Gastrocnemius medialis (tissue), 4 donors: ENCODE results near the gene ZNRF1. TPM values are rescaled to one million over a fixed set of nuclear protein-coding genes. Genes with fewer than 3 reads are reported as not detected.

Source experiments
- ATAC-seq, 2 donors: fragments of 150-250 bp; one replicate each; pipeline ENCODE4 v1.9.1; 2016
- DNase-seq, 2 donors: peaks; one replicate each; pipeline ENCODE4 v3.0.0-alpha.2; 2019
- H3K27ac ChIP-seq, 4 donors: fragments of 200-600 bp; sonication (generic); 1 replicate in 1 of 4; 2 replicates in 3 of 4; pipeline ENCODE4 v1.5.1; 2016 to 2018; ENCODE audit warnings: mild to moderate bottlenecking in 2 of 4, moderate library complexity in 1 of 4
- H3K27me3 ChIP-seq, 3 donors: fragments of 200-600 bp; sonication (generic) in 2 of 3; 1 replicate in 1 of 3; 2 replicates in 2 of 3; pipeline versions ENCODE4 v1.5.1 to v1.6.0; 2016 to 2019; ENCODE audit warnings: mild to moderate bottlenecking in 1 of 3, moderate library complexity in 1 of 3
- H3K36me3 ChIP-seq, 2 donors: fragments of 200-600 bp; sonication (generic) in 1 of 2; one replicate each; pipeline ENCODE4 v1.5.1; 2017 to 2018
- H3K4me1 ChIP-seq, 2 donors: fragments of 200-600 bp; sonication (generic) in 1 of 2; one replicate each; pipeline ENCODE4 v1.5.1; 2016 to 2017; ENCODE audit warnings: mild to moderate bottlenecking in 2 of 2
- H3K4me3 ChIP-seq, 4 donors: fragments of 200-600 bp; sonication (generic) in 3 of 4; 1 replicate in 1 of 4; 2 replicates in 3 of 4; pipeline ENCODE4 v1.5.1; 2016 to 2019; ENCODE audit warnings: mild to moderate bottlenecking in 2 of 4
- H3K9me3 ChIP-seq, 3 donors: fragments of 200-600 bp; sonication (generic) in 2 of 3; 1 replicate in 1 of 3; 2 replicates in 2 of 3; pipeline ENCODE4 v1.5.1; 2016 to 2019
- CTCF ChIP-seq, 5 experiments: fragments of 450-650 bp in 3 of 5; fragments of 200-600 bp in 2 of 5; sonication (generic) in 2 of 5; IDR thresholded peaks in 4 of 5; conservative IDR thresholded peaks in 1 of 5; 1 replicate in 4 of 5; 2 replicates in 1 of 5; pipeline ENCODE4 v1.5.1; 2016 to 2019; ENCODE audit warnings: antibody characterized with exemption in 5 of 5, mild to moderate bottlenecking in 3 of 5, moderate library complexity in 3 of 5
- POLR2A ChIP-seq, 2 donors: fragments of 450-650 bp; IDR thresholded peaks; one replicate each; pipeline ENCODE4 v1.6.1; 2017; ENCODE audit warnings: antibody characterized with exemption in 2 of 2, mild to moderate bottlenecking in 2 of 2, moderate library complexity in 2 of 2
- in situ Hi-C, 4 donors: fragments of 200-750 bp; cut with MboI; loops; one replicate each; pipeline versions ENCODE4 v1.15.0 to v1.8.0; 2017; ENCODE audit warnings: low sequenced_read_pairs in 4 of 4
- intact Hi-C: fragments of 100-400 bp; cut with DNase I; formaldehyde crosslinking; loops from one replicate; pipeline ENCODE4 v1.15.1; 2023; ENCODE audit warnings: low total_unique reads
- total RNA-seq, 4 donors: library from RNA; depleted of rRNA; stranded (reverse); fragments of >200 nt; gene quantifications; one replicate each; pipeline versions ENCODE4 v1.1.0 to v1.2.3, GENCODE V29; 2016

The ZNRF1 gene
- total RNA-seq, 4 donors from 2014 or later = 21.7 to 37.1 (median 30.2) TPM

GRCh38 chr16:75021410-75021809, 22.6 kb downstream of the ZNRF1 start:
- Histone ChIP-seq H3K27me3 (no peaks in the 10 kb centered on the region), H3K9me3 (no peaks in the 10 kb centered on the region), H3K4me3 (no peak overlapping the region), H3K36me3 (no peaks in the 10 kb centered on the region), H3K27ac (no peak overlapping the region), H3K4me1 (peaks cover 28 to 45% of the 10 kb centered on the region in 2 donors)
- DNase-seq (no peak), ATAC-seq (no peak)
- TF ChIP-seq CTCF (IDR thresholded peaks at IDR 0.05 in 4 of 5, conservative IDR thresholded peaks at IDR 0.05 in 1 of 5) (no peak), POLR2A (IDR thresholded peaks at IDR 0.05) (no peak)
- in situ Hi-C loops = no loop called here
- intact Hi-C loops = no loop called here

GRCh38 chr16:75022567-75022966, 23.7 kb downstream of the ZNRF1 start:
- DNase-seq = no peak
- H3K27me3 ChIP-seq = no peaks in the 10 kb centered on the region
- H3K9me3 ChIP-seq = no peaks in the 10 kb centered on the region
- peak overlapping the region in 1 of 4 donors; percentile 15 for H3K27ac ChIP-seq
- no peak for TF ChIP-seq POLR2A (IDR thresholded peaks at IDR 0.05)
- no peak for TF ChIP-seq CTCF (IDR thresholded peaks at IDR 0.05 in 4 of 5, conservative IDR thresholded peaks at IDR 0.05 in 1 of 5)
- intact Hi-C loops (no loop called here), in situ Hi-C loops (no loop called here)
- H3K36me3 ChIP-seq = no peaks in the 10 kb centered on the region
- H3K4me1 ChIP-seq = peaks cover 23 to 38% of the 10 kb centered on the region in 2 donors
- no peak for ATAC-seq
- no peak overlapping the region for H3K4me3 ChIP-seq

GRCh38 chr16:75023009-75023408, 24.2 kb downstream of the ZNRF1 start:
- Histone ChIP-seq H3K9me3 (no peaks in the 10 kb centered on the region), H3K4me3 (no peak overlapping the region), H3K27me3 (no peaks in the 10 kb centered on the region), H3K36me3 (no peaks in the 10 kb centered on the region), H3K27ac (peak overlapping the region in 1 of 4 donors; percentile 21), H3K4me1 (peaks cover 19 to 34% of the 10 kb centered on the region in 2 donors)
- DNase-seq (no peak), ATAC-seq (no peak)
- TF ChIP-seq POLR2A (IDR thresholded peaks at IDR 0.05) = no peak
- no peak for TF ChIP-seq CTCF (IDR thresholded peaks at IDR 0.05 in 4 of 5, conservative IDR thresholded peaks at IDR 0.05 in 1 of 5)
- intact Hi-C loops = no loop called here
- in situ Hi-C loops = no loop called here

GRCh38 chr16:75024182-75024581, 25.4 kb downstream of the ZNRF1 start:
- DNase-seq (no peak), ATAC-seq (no peak)
- peak overlapping the region in 2 of 4 donors; percentile 72 to 75 for H3K27ac ChIP-seq
- no peaks in the 10 kb centered on the region for H3K27me3 ChIP-seq
- TF ChIP-seq CTCF (IDR thresholded peaks at IDR 0.05 in 4 of 5, conservative IDR thresholded peaks at IDR 0.05 in 1 of 5) = no peak
- no peak for TF ChIP-seq POLR2A (IDR thresholded peaks at IDR 0.05)
- no peak overlapping the region for H3K4me3 ChIP-seq
- in situ Hi-C loops (no loop called here), intact Hi-C loops (no loop called here)
- H3K4me1 ChIP-seq = peaks cover 14 to 28% of the 10 kb centered on the region in 2 donors
- no peaks in the 10 kb centered on the region for H3K36me3 ChIP-seq
- no peaks in the 10 kb centered on the region for H3K9me3 ChIP-seq

- H3K4me1 ChIP-seq = peaks cover 14 to 28% of the 10 kb centered on the region in 2 donors
These were observed 25.8 kb downstream of the ZNRF1 start for GRCh38 chr16:75024594-75024993.

More at GRCh38 chr16:75024594-75024993, 25.8 kb downstream of the ZNRF1 start:
- ATAC-seq (no peak), DNase-seq (no peak)
- no peaks in the 10 kb centered on the region for H3K36me3 ChIP-seq
- H3K9me3 ChIP-seq = no peaks in the 10 kb centered on the region
- peak overlapping the region in 3 of 4 donors; percentile 4 to 75 (median 72) for H3K27ac ChIP-seq
- intact Hi-C loops (no loop called here), in situ Hi-C loops (no loop called here)
- H3K4me3 ChIP-seq = no peak overlapping the region
- H3K27me3 ChIP-seq = no peaks in the 10 kb centered on the region
- TF ChIP-seq CTCF (IDR thresholded peaks at IDR 0.05 in 4 of 5, conservative IDR thresholded peaks at IDR 0.05 in 1 of 5) = no peak
- TF ChIP-seq POLR2A (IDR thresholded peaks at IDR 0.05) = no peak
